Testis (tissue), 3 donors: ENCODE results near the gene TRPV6. TPM values are rescaled to one million over a fixed set of nuclear protein-coding genes. Genes with fewer than 3 reads are reported as not detected.

Experiments
- DNase-seq: peaks from one replicate; pipeline ENCODE4 v3.0.0-alpha.2; 2019
- H3K27ac ChIP-seq, 2 donors: fragments of 200-600 bp; sonication (generic); one replicate each; pipeline ENCODE4 v1.5.1; 2019
- H3K27me3 ChIP-seq: fragments of 200-600 bp; sonication (generic); one replicate; pipeline ENCODE4 v1.5.1; 2019
- H3K36me3 ChIP-seq: fragments of 200-600 bp; sonication (generic); one replicate; pipeline ENCODE4 v1.5.1; 2017; ENCODE audit warnings: low read depth; ENCODE audit errors: missing control alignments
- H3K4me1 ChIP-seq: fragments of 200-600 bp; sonication (generic); one replicate; pipeline ENCODE4 v1.5.1; 2019
- H3K4me3 ChIP-seq, 2 donors: fragments of 200-600 bp; sonication (generic); one replicate each; pipeline ENCODE4 v1.5.1; 2017 to 2019
- H3K9me3 ChIP-seq: fragments of 200-600 bp; sonication (generic); one replicate; pipeline ENCODE4 v1.5.1; 2017
- POLR2A ChIP-seq: fragments of 450-650 bp; IDR thresholded peaks from one replicate; pipeline ENCODE4 v1.6.1; 2017; ENCODE audit warnings: antibody characterized with exemption, mild to moderate bottlenecking, moderate library complexity
- WGBS, 2 donors: methylation state at CpG; one replicate each; pipeline ENCODE4 v1.1.5; 2018; 5-methylcytosine and 5-hydroxymethylcytosine counted together
- intact Hi-C: fragments of 100-400 bp; cut with DNase I; formaldehyde crosslinking; loops from one replicate; pipeline ENCODE4 v1.15.1; 2023; ENCODE audit warnings: low total_unique reads
- polyA plus RNA-seq: library from polyadenylated mRNA; stranded (reverse); fragments of 350-450 nt; fragmentation: Illumina TruSeq; extraction: RNeasy Lipid Tissue Mini Kit (QIAGEN cat#74804); gene quantifications from one replicate; pipeline ENCODE4 v1.2.3, GENCODE V29; 2014; ENCODE audit warnings: low read depth, low replicate concordance; ENCODE audit not compliant: insufficient read depth
- total RNA-seq, 2 donors: library from RNA; depleted of rRNA; stranded (reverse); fragments of >200 nt; gene quantifications; one replicate each; pipeline ENCODE4 v1.2.3, GENCODE V29; 2016
- TF ChIP-seq, protein P1 (sequence below), 3 experiments: fragments of 450-650 bp in 2 of 3; fragments of 200-600 bp in 1 of 3; sonication (generic) in 1 of 3; IDR thresholded peaks; one replicate each; pipeline ENCODE4 v1.5.1; 2016 to 2019; ENCODE audit warnings: antibody characterized with exemption in 3 of 3, mild to moderate bottlenecking in 2 of 3, moderate library complexity in 1 of 3

The TRPV6 gene
- total and polyA plus RNA-seq, 3 donors from 2014 or later = 2.2 to 4.5 (median 2.6) TPM

DNA sequence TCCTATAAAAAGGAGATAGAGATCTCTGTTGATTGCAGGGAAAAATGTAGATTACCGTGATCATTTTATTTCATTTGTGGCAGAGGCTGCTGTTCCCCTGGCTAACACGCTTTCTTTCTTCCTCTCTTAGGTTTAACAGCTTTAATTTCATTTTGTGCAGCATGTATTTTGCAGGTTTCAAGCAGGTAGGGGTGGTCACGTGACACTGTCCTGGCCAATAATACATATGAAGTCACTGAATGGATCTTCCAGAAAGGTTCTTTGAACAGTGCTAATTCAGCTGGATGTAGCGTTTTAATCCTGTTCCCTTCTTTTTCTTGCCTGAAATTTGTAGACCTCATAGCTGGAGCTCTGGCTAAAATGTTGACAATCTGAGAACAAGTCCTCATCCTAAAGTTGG lies 34.3 kb downstream of the TRPV6 start:
- no peak for TF ChIP-seq POLR2A
- TF ChIP-seq, protein P1, sequence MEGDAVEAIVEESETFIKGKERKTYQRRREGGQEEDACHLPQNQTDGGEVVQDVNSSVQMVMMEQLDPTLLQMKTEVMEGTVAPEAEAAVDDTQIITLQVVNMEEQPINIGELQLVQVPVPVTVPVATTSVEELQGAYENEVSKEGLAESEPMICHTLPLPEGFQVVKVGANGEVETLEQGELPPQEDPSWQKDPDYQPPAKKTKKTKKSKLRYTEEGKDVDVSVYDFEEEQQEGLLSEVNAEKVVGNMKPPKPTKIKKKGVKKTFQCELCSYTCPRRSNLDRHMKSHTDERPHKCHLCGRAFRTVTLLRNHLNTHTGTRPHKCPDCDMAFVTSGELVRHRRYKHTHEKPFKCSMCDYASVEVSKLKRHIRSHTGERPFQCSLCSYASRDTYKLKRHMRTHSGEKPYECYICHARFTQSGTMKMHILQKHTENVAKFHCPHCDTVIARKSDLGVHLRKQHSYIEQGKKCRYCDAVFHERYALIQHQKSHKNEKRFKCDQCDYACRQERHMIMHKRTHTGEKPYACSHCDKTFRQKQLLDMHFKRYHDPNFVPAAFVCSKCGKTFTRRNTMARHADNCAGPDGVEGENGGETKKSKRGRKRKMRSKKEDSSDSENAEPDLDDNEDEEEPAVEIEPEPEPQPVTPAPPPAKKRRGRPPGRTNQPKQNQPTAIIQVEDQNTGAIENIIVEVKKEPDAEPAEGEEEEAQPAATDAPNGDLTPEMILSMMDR (IDR thresholded peaks at IDR 0.05) = no peak
- 95% methylated on average over 4 of the region's 4 CpGs for WGBS, 2 donors
- Histone ChIP-seq H3K36me3 (no peaks in the 10 kb centered on the region), H3K27me3 (no peaks in the 10 kb centered on the region), H3K9me3 (no peaks in the 10 kb centered on the region), H3K4me3 (no peak overlapping the region), H3K27ac (no peak overlapping the region), H3K4me1 (peaks cover 7% of the 10 kb centered on the region)
- no peak for DNase-seq
- intact Hi-C loops = loop anchor here (10.0 kb wide), 1 partner anchor 364 kb away; no protein-coding TSS in a partner anchor

DNA sequence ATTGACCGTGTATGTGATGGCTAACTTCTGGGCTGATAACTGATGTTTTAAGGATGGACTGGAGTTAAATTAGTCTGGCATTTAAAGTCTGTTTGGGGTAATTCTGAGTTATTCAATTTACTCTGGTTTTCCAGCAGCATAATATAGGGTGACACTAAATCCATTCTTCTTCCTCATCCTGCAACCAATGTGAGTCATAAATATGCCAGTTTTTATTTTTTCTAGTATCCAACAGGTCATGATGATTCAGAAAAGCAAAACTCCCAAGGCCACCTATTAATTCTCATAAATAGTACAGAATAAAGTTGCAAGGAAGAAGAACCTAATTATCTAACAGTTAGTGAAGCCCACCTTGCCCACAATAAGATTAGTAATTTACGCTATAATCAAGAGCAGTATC lies 38.2 kb downstream of the TRPV6 start:
- Histone ChIP-seq H3K9me3 (no peaks in the 10 kb centered on the region), H3K36me3 (no peaks in the 10 kb centered on the region), H3K27me3 (no peaks in the 10 kb centered on the region), H3K27ac (no peak overlapping the region), H3K4me3 (no peak overlapping the region), H3K4me1 (no peaks in the 10 kb centered on the region)
- DNase-seq = no peak
- 86 to 91% methylated on average over 2 of the region's 2 CpGs for WGBS, 2 donors
- TF ChIP-seq, protein P1 (IDR thresholded peaks at IDR 0.05) = no peak
- TF ChIP-seq POLR2A = no peak
- intact Hi-C loops = no loop called here

- H3K4me3 ChIP-seq = no peak overlapping the region
- H3K9me3 ChIP-seq = no peaks in the 10 kb centered on the region
- H3K27ac ChIP-seq = no peak overlapping the region
- H3K4me1 ChIP-seq = no peaks in the 10 kb centered on the region
- intact Hi-C loops = no loop called here
- DNase-seq = no peak
- H3K36me3 ChIP-seq = no peaks in the 10 kb centered on the region
- no peaks in the 10 kb centered on the region for H3K27me3 ChIP-seq
- no peak for TF ChIP-seq POLR2A
- TF ChIP-seq, protein P1 (IDR thresholded peaks at IDR 0.05) = no peak
- 94 to 96% methylated on average over 1 of the region's 1 CpG for WGBS, 2 donors
Observed at GRCh38 chr7:142842251-142842766, 43.2 kb downstream of the TRPV6 start.

GRCh38 chr7:142838461-142839213 lies 46.9 kb downstream of the TRPV6 start:
- Histone ChIP-seq H3K9me3 (no peaks in the 10 kb centered on the region), H3K36me3 (no peaks in the 10 kb centered on the region), H3K4me3 (no peak overlapping the region), H3K4me1 (no peaks in the 10 kb centered on the region), H3K27me3 (no peaks in the 10 kb centered on the region), H3K27ac (no peak overlapping the region)
- no peak for TF ChIP-seq POLR2A
- TF ChIP-seq, protein P1 (IDR thresholded peaks at IDR 0.05) = no peak
- DNase-seq = no peak
- intact Hi-C loops = no loop called here
- WGBS, 2 donors = 64 to 67% methylated on average over 4 of the region's 4 CpGs

DNA sequence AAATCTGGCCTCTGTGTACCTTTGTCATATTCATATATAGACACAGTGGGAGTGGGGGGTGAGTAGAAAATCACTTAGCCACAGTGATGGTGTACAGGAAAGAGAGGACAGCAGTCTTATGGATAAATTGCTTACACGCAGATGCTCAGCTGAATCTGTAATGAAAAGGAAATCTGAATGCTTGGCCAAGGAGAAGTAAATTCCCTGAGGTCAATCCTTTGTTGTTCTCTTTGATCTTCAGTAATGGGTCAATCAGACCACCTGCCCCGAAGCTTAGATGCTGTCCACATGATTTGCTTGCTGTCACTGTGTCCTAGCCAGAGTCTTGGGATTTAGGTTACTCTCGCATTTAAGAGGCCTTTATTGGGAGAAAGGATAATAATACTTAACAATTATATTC lies 49.1 kb downstream of the TRPV6 start:
- DNase-seq = no peak
- 94 to 97% methylated on average over 3 of the region's 3 CpGs for WGBS, 2 donors
- Histone ChIP-seq H3K27ac (no peak overlapping the region), H3K4me3 (no peak overlapping the region), H3K27me3 (no peaks in the 10 kb centered on the region), H3K36me3 (no peaks in the 10 kb centered on the region), H3K9me3 (no peaks in the 10 kb centered on the region), H3K4me1 (no peaks in the 10 kb centered on the region)
- intact Hi-C loops = no loop called here
- TF ChIP-seq POLR2A = no peak
- TF ChIP-seq, protein P1 (IDR thresholded peaks at IDR 0.05) = no peak
